AG10803 (cell line): ENCODE data around the gene ABCE1.
A peak's percentile ranks its signal among the peaks of the same experiment; 100 is the strongest.

Source experiments
- DNase-seq: peaks from one replicate; pipeline ENCODE4 v3.0.0; 2010; ENCODE audit warnings: low read depth
- H3K4me3 ChIP-seq: 2 replicates; pipeline ENCODE4 v1.5.1; 2011; ENCODE audit warnings: mild to moderate bottlenecking, low read length, control low read depth
- CTCF ChIP-seq: conservative IDR thresholded peaks from 2 replicates; pipeline ENCODE4 v1.5.1; 2011; ENCODE audit warnings: mild to moderate bottlenecking, low read length, control low read depth, inconsistent platforms

Gene ABCE1

GRCh38 chr4:145176641-145177432 lies 78.7 kb downstream of the ABCE1 start:
- DNase-seq: no peak
- peak overlapping the region; percentile 83 for H3K4me3 ChIP-seq
- TF ChIP-seq CTCF: no peak

GRCh38 chr4:145177511-145177905 lies 79.4 kb downstream of the ABCE1 start:
- DNase-seq: peak; percentile 47
- H3K4me3 ChIP-seq: peak overlapping the region; percentile 83
- no peak for TF ChIP-seq CTCF

- no peak for TF ChIP-seq CTCF
- peak overlapping the region; percentile 83 for H3K4me3 ChIP-seq
- DNase-seq: peak; percentile 20
Measured at GRCh38 chr4:145177906-145178538, 79.9 kb downstream of the ABCE1 start.

- DNase-seq: no peak
- peak overlapping the region; percentile 83 for H3K4me3 ChIP-seq
- no peak for TF ChIP-seq CTCF
Measured at GRCh38 chr4:145178740-145179280, 80.7 kb downstream of the ABCE1 start.
